ENCODE results near the gene SLC12A4. TPM values are rescaled to one million over a fixed set of nuclear protein-coding genes. Genes with fewer than 3 reads are reported as not detected.
"Not testable (repeated sequence)": the region's sequence is repeated elsewhere in the genome, so short reads cannot be mapped to it uniquely, and the experiment has no call there.

The SLC12A4 gene
- polyA plus RNA-seq, 1 experiment = 115 TPM

- DNase-seq (ENCODE audit: low read depth) = no peak
- ChIA-PET POLR2A (no interaction called here), CTCF (interaction anchor here (1.5 kb wide), 1 partner anchor 67 kb away, joined by 3 read pairs; no protein-coding TSS in a partner anchor)
- TF ChIP-seq, protein P1, sequence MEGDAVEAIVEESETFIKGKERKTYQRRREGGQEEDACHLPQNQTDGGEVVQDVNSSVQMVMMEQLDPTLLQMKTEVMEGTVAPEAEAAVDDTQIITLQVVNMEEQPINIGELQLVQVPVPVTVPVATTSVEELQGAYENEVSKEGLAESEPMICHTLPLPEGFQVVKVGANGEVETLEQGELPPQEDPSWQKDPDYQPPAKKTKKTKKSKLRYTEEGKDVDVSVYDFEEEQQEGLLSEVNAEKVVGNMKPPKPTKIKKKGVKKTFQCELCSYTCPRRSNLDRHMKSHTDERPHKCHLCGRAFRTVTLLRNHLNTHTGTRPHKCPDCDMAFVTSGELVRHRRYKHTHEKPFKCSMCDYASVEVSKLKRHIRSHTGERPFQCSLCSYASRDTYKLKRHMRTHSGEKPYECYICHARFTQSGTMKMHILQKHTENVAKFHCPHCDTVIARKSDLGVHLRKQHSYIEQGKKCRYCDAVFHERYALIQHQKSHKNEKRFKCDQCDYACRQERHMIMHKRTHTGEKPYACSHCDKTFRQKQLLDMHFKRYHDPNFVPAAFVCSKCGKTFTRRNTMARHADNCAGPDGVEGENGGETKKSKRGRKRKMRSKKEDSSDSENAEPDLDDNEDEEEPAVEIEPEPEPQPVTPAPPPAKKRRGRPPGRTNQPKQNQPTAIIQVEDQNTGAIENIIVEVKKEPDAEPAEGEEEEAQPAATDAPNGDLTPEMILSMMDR (IDR thresholded peaks at IDR 0.05; ENCODE audit: insufficient read depth, low read depth, low read length) = no peak
- Histone ChIP-seq H3K36me3 (ENCODE audit: control insufficient read depth, insufficient read depth, low read length) (no peaks in the 10 kb centered on the region), H3K27me3 (ENCODE audit: control insufficient read depth, insufficient read depth, low read length) (no peaks in the 10 kb centered on the region), H3K4me3 (ENCODE audit: low read depth, low read length) (no peak overlapping the region)
Observed at GRCh38 chr16:67996666-67997065, 28.2 kb upstream of the SLC12A4 start.

DNA sequence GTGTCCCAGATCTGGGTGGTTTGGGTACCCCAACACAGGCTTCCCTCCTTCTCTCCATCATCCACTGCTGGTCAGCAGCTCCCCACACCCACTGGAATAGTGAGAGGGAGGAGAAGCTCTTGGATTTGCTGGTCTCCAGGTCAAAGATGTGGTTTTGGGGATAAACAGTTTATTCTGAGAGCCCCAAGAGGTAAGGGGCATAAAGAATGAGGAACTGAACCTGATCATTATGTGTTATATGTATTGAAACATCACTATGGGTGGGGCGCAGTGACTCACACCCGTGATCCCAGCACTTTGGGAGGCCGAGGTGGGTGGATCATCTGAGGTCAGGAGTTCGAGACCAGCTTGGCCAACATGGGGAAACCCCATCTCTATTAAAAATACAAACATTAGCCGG, 27.0 kb upstream of the SLC12A4 start:
- ChIA-PET CTCF (interaction anchor here (1.0 kb wide), 2 partner anchors 10 to 27 kb away, joined by 3 read pairs; no protein-coding TSS in a partner anchor), POLR2A (no interaction called here)
- no peaks in the 10 kb centered on the region for H3K27me3 ChIP-seq (ENCODE audit: control insufficient read depth, insufficient read depth, low read length)
- H3K4me3 ChIP-seq (ENCODE audit: low read depth, low read length) = no peak overlapping the region
- no peak for DNase-seq (ENCODE audit: low read depth)
- TF ChIP-seq, protein P1 (IDR thresholded peaks at IDR 0.05; ENCODE audit: insufficient read depth, low read depth, low read length) = no peak
- no peaks in the 10 kb centered on the region for H3K36me3 ChIP-seq (ENCODE audit: control insufficient read depth, insufficient read depth, low read length)

DNA sequence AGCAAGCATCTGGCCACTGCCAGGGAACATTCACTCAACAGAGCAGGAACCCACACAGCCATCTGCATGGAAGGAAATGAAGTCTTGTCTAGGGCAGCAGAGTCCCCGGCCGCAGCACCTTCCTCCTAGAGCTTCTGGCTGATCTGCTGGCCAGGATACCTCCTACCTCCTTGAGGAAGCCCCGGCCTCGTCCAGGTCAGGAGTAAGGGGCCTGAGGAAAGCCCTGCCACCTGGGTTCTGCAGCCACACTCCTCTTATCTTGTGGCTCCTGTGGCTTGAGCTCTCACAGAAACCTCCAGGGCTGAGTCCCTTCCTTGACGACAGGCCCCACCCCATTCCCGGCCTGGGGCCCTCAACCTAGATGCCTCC, 25.6 kb upstream of the SLC12A4 start:
- H3K36me3 ChIP-seq (ENCODE audit: control insufficient read depth, insufficient read depth, low read length); H3K4me3 ChIP-seq (ENCODE audit: low read depth, low read length); H3K27me3 ChIP-seq (ENCODE audit: control insufficient read depth, insufficient read depth, low read length); DNase-seq (ENCODE audit: low read depth); POLR2A ChIA-PET: not testable (repeated sequence)
- CTCF ChIA-PET = interaction anchor here (0.6 to 1.4 kb wide), 15 partner anchors 8 to 1791 kb away, joined by 3 to 8 read pairs (median 4); no protein-coding TSS in a partner anchor

- Histone ChIP-seq H3K27me3 (ENCODE audit: control insufficient read depth, insufficient read depth, low read length) (no peaks in the 10 kb centered on the region), H3K36me3 (ENCODE audit: control insufficient read depth, insufficient read depth, low read length) (no peaks in the 10 kb centered on the region), H3K4me3 (ENCODE audit: low read depth, low read length) (no peak overlapping the region)
- DNase-seq (ENCODE audit: low read depth) = no peak
- ChIA-PET POLR2A (no interaction called here), CTCF (interaction anchor here (0.6 to 1.4 kb wide), 15 partner anchors 9 to 1792 kb away, joined by 3 to 8 read pairs (median 4); no protein-coding TSS in a partner anchor)
- TF ChIP-seq, protein P1 (IDR thresholded peaks at IDR 0.05; ENCODE audit: insufficient read depth, low read depth, low read length) = peak; percentile 90
Observed at GRCh38 chr16:67993207-67994039, 25.0 kb upstream of the SLC12A4 start.

GRCh38 chr16:67992661-67993206, 24.3 kb upstream of the SLC12A4 start:
- ChIA-PET CTCF (interaction anchor here (0.6 to 3.3 kb wide), 8 partner anchors 10 to 1112 kb away, joined by 3 to 18 read pairs (median 4); partner anchors contain the start of gene PDP2), POLR2A (no interaction called here)

More at GRCh38 chr16:67992661-67993206, 24.3 kb upstream of the SLC12A4 start:
- Histone ChIP-seq H3K27me3 (ENCODE audit: control insufficient read depth, insufficient read depth, low read length) (no peaks in the 10 kb centered on the region), H3K4me3 (ENCODE audit: low read depth, low read length) (no peak overlapping the region), H3K36me3 (ENCODE audit: control insufficient read depth, insufficient read depth, low read length) (no peaks in the 10 kb centered on the region)
- DNase-seq (ENCODE audit: low read depth) = no peak
- TF ChIP-seq, protein P1 (IDR thresholded peaks at IDR 0.05; ENCODE audit: insufficient read depth, low read depth, low read length) = no peak
